Measurements from ENCODE around the gene DGKQ.
A peak's percentile ranks its signal among the peaks of the same experiment; 100 is the strongest.

The DGKQ gene

GRCh38 chr4:911871-912490 lies 61.4 kb downstream of the DGKQ start:
- no peaks in the 10 kb centered on the region for H3K9me3 ChIP-seq (ENCODE audit: insufficient read depth, low read length)
- H3K9ac ChIP-seq (ENCODE audit: insufficient read length, low read depth) = no peak overlapping the region
- no peak overlapping the region for H3K4me3 ChIP-seq (ENCODE audit: insufficient read length, low read depth)
- H3K4me1 ChIP-seq (ENCODE audit: insufficient read depth, insufficient read length) = peaks cover 4% of the 10 kb centered on the region
- no peak for TF ChIP-seq SUZ12 (IDR thresholded peaks at IDR 0.05; ENCODE audit: extremely low read depth, insufficient read depth, insufficient read length)
- TF ChIP-seq YY1 (IDR thresholded peaks at IDR 0.05; ENCODE audit: insufficient read depth, insufficient read length) = no peak
- no peak for TF ChIP-seq ZNF274 (IDR thresholded peaks at IDR 0.05; ENCODE audit: low read depth, low read length)
- no peak for DNase-seq (ENCODE audit: low read depth, low spot score)
- H3K27me3 ChIP-seq (ENCODE audit: insufficient read depth, insufficient read length) = no peaks in the 10 kb centered on the region
- peaks cover 54% of the 10 kb centered on the region for H3K36me3 ChIP-seq (ENCODE audit: insufficient read depth, insufficient read length, low read length)

GRCh38 chr4:911221-911751 lies 62.1 kb downstream of the DGKQ start:
- no peak for DNase-seq (ENCODE audit: low read depth, low spot score)
- Histone ChIP-seq H3K27me3 (ENCODE audit: insufficient read depth, insufficient read length) (no peaks in the 10 kb centered on the region), H3K9me3 (ENCODE audit: insufficient read depth, low read length) (no peaks in the 10 kb centered on the region), H3K4me1 (ENCODE audit: insufficient read depth, insufficient read length) (peaks cover 4% of the 10 kb centered on the region), H3K9ac (ENCODE audit: insufficient read length, low read depth) (peak overlapping the region; percentile 17), H3K4me3 (ENCODE audit: insufficient read length, low read depth) (no peak overlapping the region), H3K36me3 (ENCODE audit: insufficient read depth, insufficient read length, low read length) (peaks cover 61% of the 10 kb centered on the region)
- TF ChIP-seq ZNF274 (IDR thresholded peaks at IDR 0.05; ENCODE audit: low read depth, low read length) (no peak), YY1 (IDR thresholded peaks at IDR 0.05; ENCODE audit: insufficient read depth, insufficient read length) (no peak), SUZ12 (IDR thresholded peaks at IDR 0.05; ENCODE audit: extremely low read depth, insufficient read depth, insufficient read length) (no peak)

GRCh38 chr4:910366-911091 lies 62.8 kb downstream of the DGKQ start:
- Histone ChIP-seq H3K4me3 (ENCODE audit: insufficient read length, low read depth) (no peak overlapping the region), H3K36me3 (ENCODE audit: insufficient read depth, insufficient read length, low read length) (peaks cover 68% of the 10 kb centered on the region), H3K9ac (ENCODE audit: insufficient read length, low read depth) (peak overlapping the region; percentile 52), H3K9me3 (ENCODE audit: insufficient read depth, low read length) (peaks cover 5% of the 10 kb centered on the region; the same call in 1 of the 2 replicates), H3K4me1 (ENCODE audit: insufficient read depth, insufficient read length) (peaks cover 4% of the 10 kb centered on the region), H3K27me3 (ENCODE audit: insufficient read depth, insufficient read length) (no peaks in the 10 kb centered on the region)
- DNase-seq (ENCODE audit: low read depth, low spot score) = no peak
- TF ChIP-seq YY1 (IDR thresholded peaks at IDR 0.05; ENCODE audit: insufficient read depth, insufficient read length) = no peak
- no peak for TF ChIP-seq ZNF274 (IDR thresholded peaks at IDR 0.05; ENCODE audit: low read depth, low read length)
- TF ChIP-seq SUZ12 (IDR thresholded peaks at IDR 0.05; ENCODE audit: extremely low read depth, insufficient read depth, insufficient read length) = no peak

- no peak for TF ChIP-seq SUZ12 (IDR thresholded peaks at IDR 0.05; ENCODE audit: extremely low read depth, insufficient read depth, insufficient read length)
- no peak for TF ChIP-seq YY1 (IDR thresholded peaks at IDR 0.05; ENCODE audit: insufficient read depth, insufficient read length)
- TF ChIP-seq ZNF274 (IDR thresholded peaks at IDR 0.05; ENCODE audit: low read depth, low read length) = no peak
- Histone ChIP-seq H3K4me3 (ENCODE audit: insufficient read length, low read depth) (no peak overlapping the region), H3K9me3 (ENCODE audit: insufficient read depth, low read length) (peaks cover 9% of the 10 kb centered on the region; the same call in 1 of the 2 replicates)
Measured at GRCh38 chr4:909821-910220, 63.5 kb downstream of the DGKQ start.

GRCh38 chr4:909131-909571 lies 64.2 kb downstream of the DGKQ start:
- no peak for TF ChIP-seq SUZ12 (IDR thresholded peaks at IDR 0.05; ENCODE audit: extremely low read depth, insufficient read depth, insufficient read length)
- no peak for TF ChIP-seq YY1 (IDR thresholded peaks at IDR 0.05; ENCODE audit: insufficient read depth, insufficient read length)
- TF ChIP-seq ZNF274 (IDR thresholded peaks at IDR 0.05; ENCODE audit: low read depth, low read length) = no peak
- Histone ChIP-seq H3K27me3 (ENCODE audit: insufficient read depth, insufficient read length) (no peaks in the 10 kb centered on the region), H3K9ac (ENCODE audit: insufficient read length, low read depth) (no peak overlapping the region), H3K4me3 (ENCODE audit: insufficient read length, low read depth) (no peak overlapping the region), H3K4me1 (ENCODE audit: insufficient read depth, insufficient read length) (peaks cover 7% of the 10 kb centered on the region), H3K9me3 (ENCODE audit: insufficient read depth, low read length) (peaks cover 9% of the 10 kb centered on the region; the same call in 1 of the 2 replicates), H3K36me3 (ENCODE audit: insufficient read depth, insufficient read length, low read length) (peaks cover 80% of the 10 kb centered on the region)
- no peak for DNase-seq (ENCODE audit: low read depth, low spot score)

More at GRCh38 chr4:909821-910220, 63.5 kb downstream of the DGKQ start:
- Histone ChIP-seq H3K4me1 (ENCODE audit: insufficient read depth, insufficient read length) (peaks cover 4% of the 10 kb centered on the region), H3K9ac (ENCODE audit: insufficient read length, low read depth) (no peak overlapping the region), H3K36me3 (ENCODE audit: insufficient read depth, insufficient read length, low read length) (peaks cover 74% of the 10 kb centered on the region), H3K27me3 (ENCODE audit: insufficient read depth, insufficient read length) (no peaks in the 10 kb centered on the region)
- DNase-seq (ENCODE audit: low read depth, low spot score) = no peak

All from NT2/D1 (cell line).